GM21717 (cell line): Measurements from ENCODE around the gene TRERF1.

Source experiments
- ATAC-seq: cut with Tn5 transposase; IDR thresholded peaks from one replicate; pipeline ENCODE4 v1.9.1; 2021; ENCODE audit warnings: mild to moderate bottlenecking, moderate library complexity; ENCODE audit not compliant: unreplicated experiment

Gene TRERF1

GRCh38 chr6:42400886-42401612 is 50.7 kb downstream of the TRERF1 start:
- ATAC-seq = no peak

GRCh38 chr6:42400061-42400760 is 51.5 kb downstream of the TRERF1 start:
- ATAC-seq = no peak

- ATAC-seq = no peak
Measured at GRCh38 chr6:42396720-42397119, 55.0 kb downstream of the TRERF1 start.

GRCh38 chr6:42394881-42395620 is 56.7 kb downstream of the TRERF1 start:
- no peak for ATAC-seq

- no peak for ATAC-seq
Measured at GRCh38 chr6:42394151-42394550, 57.6 kb downstream of the TRERF1 start.

GRCh38 chr6:42393339-42393738 is 58.4 kb downstream of the TRERF1 start:
- no peak for ATAC-seq

GRCh38 chr6:42392833-42393232 is 58.9 kb downstream of the TRERF1 start:
- no peak for ATAC-seq

- ATAC-seq = no peak
Measured at GRCh38 chr6:42391441-42391840, 60.3 kb downstream of the TRERF1 start.

- ATAC-seq = peak; percentile 47
Measured at GRCh38 chr6:42390228-42390934, 61.3 kb downstream of the TRERF1 start.

GRCh38 chr6:42389736-42390135 is 62.0 kb downstream of the TRERF1 start:
- no peak for ATAC-seq

GRCh38 chr6:42388046-42388445 is 63.7 kb downstream of the TRERF1 start:
- no peak for ATAC-seq

GRCh38 chr6:42387336-42387735 is 64.4 kb downstream of the TRERF1 start:
- no peak for ATAC-seq

GRCh38 chr6:42385339-42385738 is 66.4 kb downstream of the TRERF1 start:
- no peak for ATAC-seq

GRCh38 chr6:42383421-42384205 is 68.1 kb downstream of the TRERF1 start:
- ATAC-seq = no peak

- no peak for ATAC-seq
Measured at GRCh38 chr6:42381850-42382249, 69.9 kb downstream of the TRERF1 start.

- ATAC-seq = no peak
Measured at GRCh38 chr6:42380228-42380979, 71.3 kb downstream of the TRERF1 start.

GRCh38 chr6:42378536-42378935 is 73.2 kb downstream of the TRERF1 start:
- no peak for ATAC-seq

- no peak for ATAC-seq
Measured at GRCh38 chr6:42378125-42378524, 73.6 kb downstream of the TRERF1 start.

- ATAC-seq = no peak
Measured at GRCh38 chr6:42375007-42375635, 76.6 kb downstream of the TRERF1 start.
